Measurements from ENCODE around the gene BAG3. TPM values are rescaled to one million over a fixed set of nuclear protein-coding genes. Genes with fewer than 3 reads are reported as not detected.

BAG3 gene
- total RNA-seq, 1 donor from 2014 or later = 4.3 TPM

GRCh38 chr10:119644994-119645393 is 6.2 kb upstream of the BAG3 start:
- POLR2A ChIA-PET = interaction anchor here (0.6 kb wide), 1 partner anchor 283 kb away, joined by 5 read pairs; no protein-coding TSS in a partner anchor
- intact Hi-C loops (cut with micrococcal nuclease) = no loop called here
- DNase-seq (no peak), ATAC-seq (ENCODE audit: low read depth) (no peak)
- Mint-ChIP-seq H3K4me3 (no peak overlapping the region), H3K27ac (no peak overlapping the region), H3K27me3 (no peaks in the 10 kb centered on the region), H3K36me3 (ENCODE audit: low read depth) (no peaks in the 10 kb centered on the region), H3K9me3 (no peaks in the 10 kb centered on the region), H3K4me1 (no peaks in the 10 kb centered on the region)
- no peak for TF ChIP-seq CTCF (IDR thresholded peaks at IDR 0.05)
- CTCF ChIA-PET = no interaction called here

GRCh38 chr10:119650062-119650461 is 1.1 kb upstream of the BAG3 start:
- H3K9me3 Mint-ChIP-seq = no peaks in the 10 kb centered on the region
- DNase-seq (no peak), ATAC-seq (ENCODE audit: low read depth) (no peak)
- intact Hi-C loops (cut with micrococcal nuclease) = loop anchor here (2.0 to 5.0 kb wide), 3 partner anchors 51 to 893 kb away; partner anchors contain the start of gene RGS10
- no peaks in the 10 kb centered on the region for H3K27me3 Mint-ChIP-seq
- peak overlapping the region; percentile 95 for H3K27ac Mint-ChIP-seq
- no peak for TF ChIP-seq CTCF (IDR thresholded peaks at IDR 0.05)
- CTCF ChIA-PET = no interaction called here
- peak overlapping the region; percentile 97 for H3K4me3 Mint-ChIP-seq
- peaks cover 3% of the 10 kb centered on the region for H3K36me3 Mint-ChIP-seq (ENCODE audit: low read depth)
- POLR2A ChIA-PET = no interaction called here
- H3K4me1 Mint-ChIP-seq = peaks cover 16% of the 10 kb centered on the region

GRCh38 chr10:119651514-119652360 is 557 bp downstream of the BAG3 start:
- Mint-ChIP-seq H3K27me3 (no peaks in the 10 kb centered on the region), H3K9me3 (no peaks in the 10 kb centered on the region), H3K36me3 (ENCODE audit: low read depth) (peaks cover 3% of the 10 kb centered on the region), H3K4me3 (peak overlapping the region; percentile 89), H3K4me1 (peaks cover 16% of the 10 kb centered on the region), H3K27ac (peak overlapping the region; percentile 79)
- peak; percentile 28 for DNase-seq
- POLR2A ChIA-PET = interaction anchor here (0.5 to 1.2 kb wide), 12 partner anchors 11 to 241 kb away, joined by 3 to 9 read pairs (median 4); partner anchors contain the start of genes INPP5F, MCMBP, RGS10 and SEC23IP
- CTCF ChIA-PET = interaction anchor here (1.2 kb wide), 1 partner anchor 34 kb away, joined by 4 read pairs; no protein-coding TSS in a partner anchor
- no peak for TF ChIP-seq CTCF (IDR thresholded peaks at IDR 0.05)
- intact Hi-C loops (cut with micrococcal nuclease) = loop anchor here (1.0 to 5.0 kb wide), 8 partner anchors 49 to 894 kb away; partner anchors contain the start of genes EIF3A, RGS10 and SFXN4
- peak; percentile 23 for ATAC-seq (ENCODE audit: low read depth)

- Mint-ChIP-seq H3K4me1 (peaks cover 16% of the 10 kb centered on the region), H3K27me3 (no peaks in the 10 kb centered on the region), H3K36me3 (ENCODE audit: low read depth) (peaks cover 3% of the 10 kb centered on the region), H3K4me3 (peak overlapping the region; percentile 83), H3K9me3 (no peaks in the 10 kb centered on the region), H3K27ac (peak overlapping the region; percentile 53)
- ChIA-PET CTCF (no interaction called here), POLR2A (no interaction called here)
- intact Hi-C loops (cut with micrococcal nuclease) = loop anchor here (1.0 to 5.0 kb wide), 2 partner anchors 487 to 895 kb away; partner anchors contain the start of gene SFXN4
- TF ChIP-seq CTCF (IDR thresholded peaks at IDR 0.05) = no peak
- ATAC-seq (ENCODE audit: low read depth) = no peak
- no peak for DNase-seq
Measured at GRCh38 chr10:119652361-119652730, 1.2 kb downstream of the BAG3 start.

GRCh38 chr10:119653209-119653608 is 2.0 kb downstream of the BAG3 start:
- no peak for TF ChIP-seq CTCF (IDR thresholded peaks at IDR 0.05)
- no peaks in the 10 kb centered on the region for H3K27me3 Mint-ChIP-seq
- peaks cover 16% of the 10 kb centered on the region for H3K4me1 Mint-ChIP-seq
- ChIA-PET POLR2A (interaction anchor here (0.6 kb wide), 1 partner anchor 474 kb away, joined by 3 read pairs; no protein-coding TSS in a partner anchor), CTCF (interaction anchor here (2.4 kb wide), 1 partner anchor 206 kb away, joined by 6 read pairs; no protein-coding TSS in a partner anchor)
- H3K9me3 Mint-ChIP-seq = no peaks in the 10 kb centered on the region
- ATAC-seq (ENCODE audit: low read depth) = no peak
- H3K36me3 Mint-ChIP-seq (ENCODE audit: low read depth) = peaks cover 3% of the 10 kb centered on the region
- DNase-seq = no peak
- intact Hi-C loops (cut with micrococcal nuclease) = loop anchor here (5.0 kb wide), 1 partner anchor 896 kb away; no protein-coding TSS in a partner anchor
- H3K4me3 Mint-ChIP-seq = no peak overlapping the region
- no peak overlapping the region for H3K27ac Mint-ChIP-seq

All from activated B cell treated with CpG ODN at 0.5 μM for 24 hours (primary cell).